H9 (cell line): ENCODE results near the gene BSN. TPM values are rescaled to one million over a fixed set of nuclear protein-coding genes. Genes with fewer than 3 reads are reported as not detected.

Experiments
- DNase-seq: peaks from one replicate; pipeline ENCODE4 v3.0.0-alpha.2; 2017
- H2AFZ ChIP-seq: one replicate; pipeline ENCODE4 v1.6.1; 2013; ENCODE audit warnings: mild to moderate bottlenecking, low read length, control low read depth, moderate library complexity
- H2AK5ac ChIP-seq: 2 replicates; pipeline ENCODE4 v1.6.1; 2013; ENCODE audit warnings: low read length, control low read depth, mixed read lengths; ENCODE audit not compliant: insufficient read length
- H2BK120ac ChIP-seq: one replicate; pipeline ENCODE4 v1.6.1; 2013; ENCODE audit warnings: low read depth, mild to moderate bottlenecking, low read length, control low read depth, inconsistent platforms; ENCODE audit not compliant: poor library complexity, severe bottlenecking
- H2BK12ac ChIP-seq: 2 replicates; pipeline ENCODE4 v1.6.1; 2013; ENCODE audit warnings: low read length, control low read depth, mixed read lengths, low read depth; ENCODE audit not compliant: insufficient read length
- H2BK15ac ChIP-seq: 2 replicates; pipeline ENCODE4 v1.6.1; 2013; ENCODE audit warnings: low read depth, low read length, control low read depth
- H2BK20ac ChIP-seq: one replicate; pipeline ENCODE4 v1.6.1; 2013; ENCODE audit warnings: low read depth, mild to moderate bottlenecking, low read length, control low read depth, inconsistent platforms; ENCODE audit not compliant: poor library complexity, severe bottlenecking
- H2BK5ac ChIP-seq: 2 replicates; pipeline ENCODE4 v1.6.1; 2013; ENCODE audit warnings: low read length, control low read depth, mixed read lengths; ENCODE audit not compliant: insufficient read length
- H3K14ac ChIP-seq: 2 replicates; pipeline ENCODE4 v1.6.1; 2013; ENCODE audit warnings: low read length, control low read depth; ENCODE audit not compliant: insufficient read depth
- H3K18ac ChIP-seq: 2 replicates; pipeline ENCODE4 v1.6.1; 2013; ENCODE audit warnings: low read depth, mild to moderate bottlenecking, mixed read lengths, low read length, control low read depth; ENCODE audit not compliant: insufficient read length
- H3K23ac ChIP-seq: 2 replicates; pipeline ENCODE4 v1.6.1; 2013; ENCODE audit warnings: low read length, control low read depth, mixed read lengths, low read depth; ENCODE audit not compliant: insufficient read length
- H3K23me2 ChIP-seq: 2 replicates; pipeline ENCODE4 v1.6.1; 2013; ENCODE audit warnings: low read depth, mild to moderate bottlenecking, mixed read lengths, low read length, control low read depth; ENCODE audit not compliant: insufficient read length, poor library complexity, severe bottlenecking
- H3K27ac ChIP-seq: 2 replicates; pipeline ENCODE4 v1.5.1; 2013; ENCODE audit warnings: low read length, control low read depth, mixed read lengths, low read depth; ENCODE audit not compliant: insufficient read length
- H3K27me3 ChIP-seq: 2 replicates; pipeline ENCODE4 v1.6.1; 2013; ENCODE audit warnings: low read length, control low read depth, inconsistent platforms; ENCODE audit not compliant: insufficient read depth
- H3K4ac ChIP-seq: 2 replicates; pipeline ENCODE4 v1.6.1; 2013; ENCODE audit warnings: low read depth, mild to moderate bottlenecking, control low read depth, inconsistent platforms, low read length, moderate library complexity
- H3K4me1 ChIP-seq: 2 replicates; pipeline ENCODE4 v1.6.1; 2013; ENCODE audit warnings: low read length, control low read depth, inconsistent platforms; ENCODE audit not compliant: insufficient read depth
- H3K4me2 ChIP-seq: 2 replicates; pipeline ENCODE4 v1.6.1; 2013; ENCODE audit warnings: low read length, control low read depth, mixed read lengths; ENCODE audit not compliant: insufficient read length, insufficient read depth
- H3K56ac ChIP-seq: 2 replicates; pipeline ENCODE4 v1.6.1; 2013; ENCODE audit warnings: low read depth, mild to moderate bottlenecking, mixed read lengths, low read length, control low read depth; ENCODE audit not compliant: insufficient read length
- H3K79me1 ChIP-seq: 2 replicates; pipeline ENCODE4 v1.6.1; 2013; ENCODE audit warnings: low read depth, mild to moderate bottlenecking, moderate library complexity, low read length, control low read depth, inconsistent platforms; ENCODE audit not compliant: insufficient read depth, poor library complexity, severe bottlenecking
- H3K79me2 ChIP-seq: 2 replicates; pipeline ENCODE4 v1.6.1; 2013; ENCODE audit warnings: low read length, control low read depth, inconsistent platforms; ENCODE audit not compliant: insufficient read depth
- H3K9ac ChIP-seq: 2 replicates; pipeline ENCODE4 v1.6.1; 2013; ENCODE audit warnings: low read length, control low read depth, mixed read lengths; ENCODE audit not compliant: insufficient read length; ENCODE audit errors: extremely low read depth
- H3K9me3 ChIP-seq: one replicate; pipeline ENCODE4 v1.6.1; 2013; ENCODE audit warnings: low read depth, low read length, inconsistent platforms; ENCODE audit not compliant: control insufficient read depth
- H3T11ph ChIP-seq: one replicate; pipeline ENCODE4 v1.6.1; 2013; ENCODE audit warnings: mild to moderate bottlenecking, low read length, control low read depth, inconsistent platforms
- H4K20me1 ChIP-seq: one replicate; pipeline ENCODE4 v1.6.1; 2013; ENCODE audit not compliant: control insufficient read depth, insufficient read length, insufficient read depth
- H4K5ac ChIP-seq: 2 replicates; pipeline ENCODE4 v1.6.1; 2013; ENCODE audit warnings: low read depth, mild to moderate bottlenecking, mixed read lengths, low read length, control low read depth; ENCODE audit not compliant: insufficient read length
- H4K8ac ChIP-seq: replicated peaks from 2 replicates; pipeline ENCODE4 v1.6.1; 2013; ENCODE audit warnings: low read length, control low read depth, mixed read lengths, low read depth; ENCODE audit not compliant: insufficient read length
- H4K91ac ChIP-seq: 2 replicates; pipeline ENCODE4 v1.6.1; 2013; ENCODE audit warnings: low read depth, mild to moderate bottlenecking, moderate library complexity, mixed read lengths, low read length, control low read depth; ENCODE audit not compliant: insufficient read length
- H3K27ac Mint-ChIP-seq, 3 experiments: 2 replicates in 2 of 3; 3 replicates in 1 of 3; pipeline ENCODE4 v1.8.0; 2020 to 2021; ENCODE audit warnings: mixed read lengths in 3 of 3, mild to moderate bottlenecking in 1 of 3, moderate library complexity in 1 of 3
- H3K27me3 Mint-ChIP-seq: 2 replicates; pipeline ENCODE4 v1.8.0; 2021; ENCODE audit warnings: low read depth, mild to moderate bottlenecking, moderate library complexity, mixed read lengths
- H3K36me3 Mint-ChIP-seq, 3 experiments: 2 replicates in 2 of 3; 3 replicates in 1 of 3; pipeline ENCODE4 v1.8.0; 2020 to 2021; ENCODE audit warnings: low read depth in 3 of 3, mixed read lengths in 3 of 3; ENCODE audit not compliant: insufficient read depth in 1 of 3
- H3K4me1 Mint-ChIP-seq, 2 experiments: 2 replicates each; pipeline ENCODE4 v1.8.0; 2020; ENCODE audit warnings: mixed read lengths in 2 of 2
- H3K4me3 Mint-ChIP-seq, 2 experiments: 2 replicates in 1 of 2; 3 replicates in 1 of 2; pipeline ENCODE4 v1.8.0; 2020 to 2021; ENCODE audit warnings: mild to moderate bottlenecking in 2 of 2, mixed read lengths in 2 of 2, moderate library complexity in 1 of 2
- H3K9me3 Mint-ChIP-seq, 2 experiments: 2 replicates in 1 of 2; 3 replicates in 1 of 2; pipeline ENCODE4 v1.8.0; 2020; ENCODE audit warnings: mild to moderate bottlenecking in 2 of 2, mixed read lengths in 2 of 2, moderate library complexity in 1 of 2
- CTCF ChIP-seq: fragments of 200-600 bp; sonication (generic); conservative IDR thresholded peaks from 3 replicates; pipeline ENCODE4 v1.8.0; 2021; ENCODE audit warnings: antibody characterized with exemption, mild to moderate bottlenecking
- total RNA-seq: library from RNA; stranded (reverse); gene quantifications from 2 replicates; pipeline ENCODE4 v1.2.1, GENCODE V29; 2021

The BSN gene
- total RNA-seq, 1 experiment from 2014 or later = 2.4 TPM

GRCh38 chr3:49529567-49529966 is 24.7 kb upstream of the BSN start:
- Histone ChIP-seq H3K23me2 (no peaks in the 10 kb centered on the region), H3K9ac (no peak overlapping the region), H4K20me1 (no peaks in the 10 kb centered on the region), H2BK12ac (no peak overlapping the region), H3K9me3 (no peaks in the 10 kb centered on the region), H3K4ac (no peak overlapping the region), H2BK5ac (no peak overlapping the region), H3K14ac (no peak overlapping the region), H2AK5ac (no peak overlapping the region), H3K79me1 (no peaks in the 10 kb centered on the region), H3K23ac (no peak overlapping the region), H2BK120ac (no peak overlapping the region), H2BK20ac (no peak overlapping the region), H3K4me1 (no peaks in the 10 kb centered on the region), H4K91ac (no peak overlapping the region), H3K27ac (no peak overlapping the region), H2AFZ (no peak overlapping the region), H4K5ac (no peak overlapping the region), H3K4me2 (no peak overlapping the region), H3K18ac (no peak overlapping the region), H3T11ph (no peak overlapping the region), H3K27me3 (no peaks in the 10 kb centered on the region), H2BK15ac (no peak overlapping the region), H3K56ac (no peak overlapping the region), H4K8ac (no peak overlapping the region), H3K79me2 (no peaks in the 10 kb centered on the region)
- peaks cover 21 to 46% (median 46%) of the 10 kb centered on the region in 3 experiments; a peak in 6 of 7 replicates for H3K36me3 Mint-ChIP-seq
- no peak overlapping the region for H3K27ac Mint-ChIP-seq
- H3K27me3 Mint-ChIP-seq = no peaks in the 10 kb centered on the region
- no peak for TF ChIP-seq CTCF
- no peaks in the 10 kb centered on the region for H3K9me3 Mint-ChIP-seq
- no peak overlapping the region for H3K4me3 Mint-ChIP-seq
- H3K4me1 Mint-ChIP-seq = peaks cover 1 to 2% of the 10 kb centered on the region in 2 experiments
- no peak for DNase-seq
